Hindlimb muscle (tissue), 1 donor: ENCODE measurements around the gene RPS29. TPM values are rescaled to one million over a fixed set of nuclear protein-coding genes. Genes with fewer than 3 reads are reported as not detected.
"Not testable (repeated sequence)": the region's sequence is repeated elsewhere in the genome, so short reads cannot be mapped to it uniquely, and the experiment has no call there.

Experiments used
- DNase-seq: peaks from one replicate; pipeline ENCODE4 v3.0.0-alpha.2; 2013
- polyA plus RNA-seq: library from polyadenylated mRNA; unstranded; fragments of 120-200 nt; gene quantifications from one replicate; pipeline ENCODE4 v1.2.1, GENCODE V29; 2013; ENCODE audit not compliant: insufficient read length

RPS29 gene
- polyA plus RNA-seq, 1 donor: 1,715 TPM

GRCh38 chr14:49598189-49598484 is 12.0 kb upstream of the RPS29 start:
- no peak for DNase-seq

GRCh38 chr14:49594347-49595091 is 8.3 kb upstream of the RPS29 start:
- no peak for DNase-seq

GRCh38 chr14:49593016-49593415 is 6.8 kb upstream of the RPS29 start:
- no peak for DNase-seq

- DNase-seq: no peak
Measured at GRCh38 chr14:49589387-49589786, 3.2 kb upstream of the RPS29 start.

- peak; percentile 69 for DNase-seq
Measured at GRCh38 chr14:49586673-49587460, 687 bp upstream of the RPS29 start.

- not testable (repeated sequence) for DNase-seq
Measured at GRCh38 chr14:49584981-49585640, 1.1 kb downstream of the RPS29 start.

- DNase-seq: no peak
Measured at GRCh38 chr14:49584058-49584457, 2.1 kb downstream of the RPS29 start.

- no peak for DNase-seq
Measured at GRCh38 chr14:49583629-49584028, 2.6 kb downstream of the RPS29 start.

GRCh38 chr14:49582113-49582977 is 3.8 kb downstream of the RPS29 start:
- DNase-seq: no peak

- no peak for DNase-seq
Measured at GRCh38 chr14:49581209-49582112, 4.7 kb downstream of the RPS29 start.

- DNase-seq: no peak
Measured at GRCh38 chr14:49579841-49580240, 6.3 kb downstream of the RPS29 start.

GRCh38 chr14:49578141-49578540 is 8.0 kb downstream of the RPS29 start:
- DNase-seq: no peak

GRCh38 chr14:49574038-49574437 is 12.1 kb downstream of the RPS29 start:
- DNase-seq: no peak

GRCh38 chr14:49569281-49569680 is 16.9 kb downstream of the RPS29 start:
- no peak for DNase-seq

GRCh38 chr14:49566714-49567113 is 19.5 kb downstream of the RPS29 start:
- DNase-seq: no peak

GRCh38 chr14:49559979-49560768 is 26.0 kb downstream of the RPS29 start:
- DNase-seq: no peak

GRCh38 chr14:49553892-49554291 is 32.3 kb downstream of the RPS29 start:
- DNase-seq: no peak

- no peak for DNase-seq
Measured at GRCh38 chr14:49553106-49553505, 33.1 kb downstream of the RPS29 start.

GRCh38 chr14:49551569-49551968 is 34.6 kb downstream of the RPS29 start:
- DNase-seq: no peak

GRCh38 chr14:49550286-49551184 is 35.6 kb downstream of the RPS29 start:
- DNase-seq: no peak
